ENCODE results near the gene RUBCN.
A peak's percentile ranks its signal among the peaks of the same experiment; 100 is the strongest.
"Not testable (repeated sequence)": the region's sequence is repeated elsewhere in the genome, so short reads cannot be mapped to it uniquely, and the experiment has no call there.

The RUBCN gene

GRCh38 chr3:197733042-197733441, 3.7 kb downstream of the RUBCN start:
- no peak for DNase-seq

- DNase-seq: not testable (repeated sequence)
Measured at GRCh38 chr3:197731483-197731882, 5.2 kb downstream of the RUBCN start.

- DNase-seq: not testable (repeated sequence)
Measured at GRCh38 chr3:197730770-197731169, 5.9 kb downstream of the RUBCN start.

- DNase-seq: no peak
Measured at GRCh38 chr3:197730200-197730599, 6.5 kb downstream of the RUBCN start.

GRCh38 chr3:197728487-197728886, 8.2 kb downstream of the RUBCN start:
- DNase-seq: no peak

- DNase-seq: not testable (repeated sequence)
Measured at GRCh38 chr3:197727878-197728277, 8.8 kb downstream of the RUBCN start.

- DNase-seq: no peak
Measured at GRCh38 chr3:197722734-197723133, 14.0 kb downstream of the RUBCN start.

- no peak for DNase-seq
Measured at GRCh38 chr3:197720694-197721093, 16.0 kb downstream of the RUBCN start.

GRCh38 chr3:197718891-197719290, 17.8 kb downstream of the RUBCN start:
- no peak for DNase-seq

GRCh38 chr3:197714251-197714650, 22.5 kb downstream of the RUBCN start:
- DNase-seq: no peak

- DNase-seq: peak; percentile 7
Measured at GRCh38 chr3:197713477-197713822, 23.3 kb downstream of the RUBCN start.

GRCh38 chr3:197711973-197712707, 24.6 kb downstream of the RUBCN start:
- peak; percentile 82 for DNase-seq

GRCh38 chr3:197710965-197711364, 25.7 kb downstream of the RUBCN start:
- not testable (repeated sequence) for DNase-seq

- no peak for DNase-seq
Measured at GRCh38 chr3:197709135-197709534, 27.6 kb downstream of the RUBCN start.

GRCh38 chr3:197706658-197707057, 30.0 kb downstream of the RUBCN start:
- no peak for DNase-seq

- DNase-seq: no peak
Measured at GRCh38 chr3:197701841-197702240, 34.9 kb downstream of the RUBCN start.

- DNase-seq: no peak
Measured at GRCh38 chr3:197700095-197700494, 36.6 kb downstream of the RUBCN start.

- no peak for DNase-seq
Measured at GRCh38 chr3:197697355-197697754, 39.3 kb downstream of the RUBCN start.

- DNase-seq: no peak
Measured at GRCh38 chr3:197694251-197694650, 42.5 kb downstream of the RUBCN start.

- no peak for DNase-seq
Measured at GRCh38 chr3:197692641-197693040, 44.1 kb downstream of the RUBCN start.

GRCh38 chr3:197690754-197691153, 46.0 kb downstream of the RUBCN start:
- DNase-seq: no peak

GRCh38 chr3:197687570-197687969, 49.1 kb downstream of the RUBCN start:
- DNase-seq: no peak

GRCh38 chr3:197686899-197687298, 49.8 kb downstream of the RUBCN start:
- no peak for DNase-seq

GRCh38 chr3:197685546-197685945, 51.2 kb downstream of the RUBCN start:
- no peak for DNase-seq

- DNase-seq: no peak
Measured at GRCh38 chr3:197683191-197683590, 53.5 kb downstream of the RUBCN start.

All from midbrain (tissue), 1 donor.